Measurements from ENCODE around the gene SH3GLB2.

The SH3GLB2 gene

GRCh38 chr9:129068990-129069861, 41.1 kb upstream of the SH3GLB2 start:
- Histone ChIP-seq H3K4me1 (ENCODE audit: control insufficient read depth, insufficient read depth, low read length) (peaks cover 29% of the 10 kb centered on the region), H3K27me3 (ENCODE audit: control insufficient read depth, insufficient read depth, low read length) (no peaks in the 10 kb centered on the region), H3K36me3 (ENCODE audit: control insufficient read depth, insufficient read depth, low read length) (peaks cover 44% of the 10 kb centered on the region), H3K27ac (ENCODE audit: low read depth, low read length) (no peak overlapping the region), H3K9me3 (ENCODE audit: control insufficient read depth, insufficient read depth, low read depth, low read length) (no peaks in the 10 kb centered on the region), H3K9ac (ENCODE audit: low read length) (no peak overlapping the region), H3K4me3 (ENCODE audit: low read depth, low read length) (no peak overlapping the region)

DNA sequence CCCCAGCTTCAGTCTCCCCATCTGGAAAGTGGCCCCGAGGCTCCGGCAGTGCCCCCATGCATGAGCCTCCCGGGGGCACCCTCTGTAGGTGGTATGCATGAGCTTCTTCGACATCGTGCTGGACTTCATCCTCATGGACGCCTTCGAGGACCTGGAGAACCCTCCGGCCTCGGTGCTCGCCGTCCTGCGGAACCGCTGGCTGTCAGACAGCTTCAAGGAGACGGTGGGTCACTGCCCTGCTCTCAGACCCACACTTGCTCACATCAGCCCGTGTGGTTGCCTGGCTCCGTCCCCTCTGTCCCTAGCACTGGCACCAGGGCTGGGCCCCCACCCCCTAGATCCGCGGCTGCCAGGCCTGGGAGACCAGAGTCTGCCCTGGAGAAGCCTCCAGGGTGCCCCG, 40.0 kb upstream of the SH3GLB2 start:
- H3K36me3 ChIP-seq (ENCODE audit: control insufficient read depth, insufficient read depth, low read length) = peaks cover 52% of the 10 kb centered on the region
- no peak overlapping the region for H3K9ac ChIP-seq (ENCODE audit: low read length)
- peaks cover 29% of the 10 kb centered on the region for H3K4me1 ChIP-seq (ENCODE audit: control insufficient read depth, insufficient read depth, low read length)
- H3K27ac ChIP-seq (ENCODE audit: low read depth, low read length) = no peak overlapping the region
- no peaks in the 10 kb centered on the region for H3K9me3 ChIP-seq (ENCODE audit: control insufficient read depth, insufficient read depth, low read depth, low read length)
- H3K27me3 ChIP-seq (ENCODE audit: control insufficient read depth, insufficient read depth, low read length) = no peaks in the 10 kb centered on the region
- H3K4me3 ChIP-seq (ENCODE audit: low read depth, low read length) = no peak overlapping the region

DNA sequence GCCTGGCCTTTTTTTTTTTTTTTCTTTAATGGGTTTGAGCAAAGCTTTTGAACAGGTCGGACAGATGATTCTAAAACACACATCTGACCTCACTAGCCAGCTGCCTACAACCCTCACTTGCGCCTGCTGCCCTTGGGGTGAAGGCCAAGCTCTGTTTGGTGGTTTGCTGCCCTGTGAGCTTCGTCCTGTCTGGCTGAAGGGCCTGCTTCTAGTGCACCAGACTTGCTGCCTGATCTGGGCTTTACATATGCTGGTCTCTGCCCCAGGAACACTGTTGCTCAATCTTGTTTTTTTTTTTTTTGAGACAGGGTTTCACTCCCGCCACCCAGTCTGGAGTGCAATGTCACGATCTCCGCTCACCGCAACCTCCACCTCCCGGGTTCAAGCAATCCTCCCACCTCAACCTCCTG, 36.4 kb upstream of the SH3GLB2 start:
- no peaks in the 10 kb centered on the region for H3K9me3 ChIP-seq (ENCODE audit: control insufficient read depth, insufficient read depth, low read depth, low read length)
- peaks cover 3% of the 10 kb centered on the region; the same call in 1 of the 2 replicates for H3K4me1 ChIP-seq (ENCODE audit: control insufficient read depth, insufficient read depth, low read length)
- H3K4me3 ChIP-seq (ENCODE audit: low read depth, low read length) = no peak overlapping the region
- H3K36me3 ChIP-seq (ENCODE audit: control insufficient read depth, insufficient read depth, low read length) = peaks cover 69% of the 10 kb centered on the region
- H3K27ac ChIP-seq (ENCODE audit: low read depth, low read length) = no peak overlapping the region
- no peaks in the 10 kb centered on the region for H3K27me3 ChIP-seq (ENCODE audit: control insufficient read depth, insufficient read depth, low read length)
- H3K9ac ChIP-seq (ENCODE audit: low read length) = no peak overlapping the region

- Histone ChIP-seq H3K4me3 (ENCODE audit: low read depth, low read length) (no peak overlapping the region), H3K9ac (ENCODE audit: low read length) (no peak overlapping the region), H3K36me3 (ENCODE audit: control insufficient read depth, insufficient read depth, low read length) (peaks cover 66% of the 10 kb centered on the region), H3K27ac (ENCODE audit: low read depth, low read length) (no peak overlapping the region), H3K9me3 (ENCODE audit: control insufficient read depth, insufficient read depth, low read depth, low read length) (no peaks in the 10 kb centered on the region), H3K4me1 (ENCODE audit: control insufficient read depth, insufficient read depth, low read length) (no peaks in the 10 kb centered on the region), H3K27me3 (ENCODE audit: control insufficient read depth, insufficient read depth, low read length) (no peaks in the 10 kb centered on the region)
These were observed 34.9 kb upstream of the SH3GLB2 start for GRCh38 chr9:129063061-129063460.

DNA sequence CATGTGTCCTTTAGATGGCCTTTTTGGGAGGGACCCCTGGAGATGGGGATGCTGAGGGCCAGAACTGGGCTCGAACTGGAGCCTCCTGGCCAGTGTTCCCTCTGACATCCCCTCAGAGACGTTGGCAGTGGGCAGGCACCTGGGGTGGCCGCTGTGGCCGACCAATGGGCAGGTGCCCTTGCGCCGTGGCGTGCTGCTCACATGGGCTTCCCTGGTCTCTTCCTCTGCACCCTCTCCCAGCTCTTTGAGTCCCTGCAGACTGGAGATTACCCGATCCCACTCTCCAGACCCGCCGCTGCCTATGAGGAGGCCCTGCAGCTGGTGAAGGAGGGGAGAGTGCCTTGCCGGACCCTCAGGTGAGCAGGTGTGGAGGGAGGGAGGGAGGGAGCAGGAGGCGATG, 32.9 kb upstream of the SH3GLB2 start:
- Histone ChIP-seq H3K27ac (ENCODE audit: low read depth, low read length) (no peak overlapping the region), H3K4me1 (ENCODE audit: control insufficient read depth, insufficient read depth, low read length) (no peaks in the 10 kb centered on the region), H3K36me3 (ENCODE audit: control insufficient read depth, insufficient read depth, low read length) (peaks cover 61% of the 10 kb centered on the region), H3K27me3 (ENCODE audit: control insufficient read depth, insufficient read depth, low read length) (no peaks in the 10 kb centered on the region), H3K9me3 (ENCODE audit: control insufficient read depth, insufficient read depth, low read depth, low read length) (no peaks in the 10 kb centered on the region), H3K4me3 (ENCODE audit: low read depth, low read length) (no peak overlapping the region), H3K9ac (ENCODE audit: low read length) (no peak overlapping the region)

DNA sequence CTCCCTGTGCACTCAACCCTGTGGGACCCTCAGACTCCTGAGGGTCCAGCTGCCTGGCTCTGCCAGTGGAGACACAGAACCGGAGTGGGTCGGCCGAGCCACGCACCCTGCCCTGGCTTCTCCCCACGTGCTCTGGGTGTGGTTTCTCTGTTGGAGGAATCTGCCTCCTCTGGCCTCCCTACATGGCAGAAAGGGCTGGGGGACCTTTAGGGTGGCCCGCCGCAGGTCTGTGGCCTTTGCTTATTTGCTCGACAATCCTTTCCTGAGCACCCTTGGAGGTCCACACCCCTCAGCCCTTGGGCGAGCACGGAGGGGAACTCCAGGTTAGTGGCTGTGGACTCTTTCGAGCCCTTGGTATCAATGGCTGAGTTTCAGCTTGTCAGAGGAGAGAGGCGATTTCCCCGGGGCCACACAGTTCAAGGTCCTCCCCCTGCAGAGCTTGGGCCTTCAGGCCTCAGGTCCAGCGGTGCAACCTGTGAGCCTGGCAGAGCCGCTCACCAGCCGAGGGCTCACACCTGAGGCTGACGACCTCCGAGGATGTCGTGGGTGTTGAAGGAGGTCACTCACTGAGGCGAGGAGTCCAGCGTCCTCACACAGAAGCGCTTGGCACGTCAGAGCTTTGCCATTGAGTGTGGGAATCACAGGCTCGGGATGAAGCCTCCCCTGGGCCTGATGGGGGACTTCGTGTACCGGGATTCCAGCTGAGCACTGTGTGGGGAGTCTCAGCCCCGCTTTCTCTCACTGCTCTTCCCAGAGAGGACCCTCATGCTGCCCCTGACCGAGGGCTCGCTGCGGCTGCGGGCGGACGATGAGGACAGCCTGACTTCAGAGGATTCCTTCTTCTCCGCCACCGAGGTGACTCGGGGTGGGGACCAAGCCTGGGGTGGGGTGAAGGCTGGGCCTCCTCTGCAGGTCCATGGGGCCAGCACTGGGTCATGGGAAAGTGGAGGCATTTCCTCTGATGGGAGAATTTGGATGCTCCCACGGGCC, 32.0 kb upstream of the SH3GLB2 start:
- H3K4me3 ChIP-seq (ENCODE audit: low read depth, low read length) = no peak overlapping the region
- no peaks in the 10 kb centered on the region for H3K4me1 ChIP-seq (ENCODE audit: control insufficient read depth, insufficient read depth, low read length)
- no peaks in the 10 kb centered on the region for H3K9me3 ChIP-seq (ENCODE audit: control insufficient read depth, insufficient read depth, low read depth, low read length)
- H3K9ac ChIP-seq (ENCODE audit: low read length) = no peak overlapping the region
- H3K27ac ChIP-seq (ENCODE audit: low read depth, low read length) = no peak overlapping the region
- H3K36me3 ChIP-seq (ENCODE audit: control insufficient read depth, insufficient read depth, low read length) = peaks cover 56% of the 10 kb centered on the region
- H3K27me3 ChIP-seq (ENCODE audit: control insufficient read depth, insufficient read depth, low read length) = no peaks in the 10 kb centered on the region

DNA sequence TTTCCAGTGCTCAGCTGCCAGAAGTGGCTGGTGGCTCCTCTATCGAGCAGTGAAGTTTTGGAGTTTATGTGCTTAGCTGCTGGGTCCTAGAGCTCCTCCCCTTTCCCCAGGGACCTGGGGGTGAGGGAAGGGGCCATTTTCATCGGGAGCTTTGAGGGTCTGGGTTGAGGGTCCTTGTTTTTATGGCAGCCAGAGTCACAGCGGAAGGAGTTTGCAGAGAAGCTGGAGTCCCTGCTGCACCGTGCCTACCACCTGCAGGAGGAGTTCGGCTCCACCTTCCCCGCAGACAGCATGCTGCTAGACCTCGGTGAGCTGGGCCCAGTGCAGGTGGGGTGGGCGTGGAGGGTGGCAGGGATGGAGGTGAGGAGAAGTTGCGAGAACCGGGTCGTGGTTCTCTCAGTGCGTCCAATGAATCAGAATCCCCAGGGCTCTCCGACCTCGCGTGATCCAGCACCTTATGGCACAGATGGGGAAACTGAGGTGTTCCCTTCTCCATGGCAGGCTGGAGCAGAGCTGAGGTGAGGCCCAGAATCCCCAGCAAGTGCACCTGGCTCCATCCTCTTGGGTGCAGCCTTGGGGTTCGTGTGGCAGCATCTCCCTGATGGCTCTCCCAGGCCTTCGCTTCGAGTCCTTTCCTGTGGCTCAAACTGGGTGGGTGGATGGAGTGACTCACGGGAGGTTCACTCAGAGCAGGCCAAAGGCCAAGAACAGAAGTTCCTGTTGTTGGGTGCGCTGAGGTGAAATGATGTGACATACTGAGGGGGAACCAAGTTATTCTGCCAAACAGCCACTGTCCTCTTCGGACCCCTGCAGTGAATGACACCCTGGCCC, 31.0 kb upstream of the SH3GLB2 start:
- Histone ChIP-seq H3K9ac (ENCODE audit: low read length) (no peak overlapping the region), H3K9me3 (ENCODE audit: control insufficient read depth, insufficient read depth, low read depth, low read length) (no peaks in the 10 kb centered on the region), H3K4me3 (ENCODE audit: low read depth, low read length) (no peak overlapping the region), H3K27ac (ENCODE audit: low read depth, low read length) (no peak overlapping the region), H3K36me3 (ENCODE audit: control insufficient read depth, insufficient read depth, low read length) (peaks cover 56% of the 10 kb centered on the region), H3K4me1 (ENCODE audit: control insufficient read depth, insufficient read depth, low read length) (no peaks in the 10 kb centered on the region), H3K27me3 (ENCODE audit: control insufficient read depth, insufficient read depth, low read length) (no peaks in the 10 kb centered on the region)

- Histone ChIP-seq H3K27ac (ENCODE audit: low read depth, low read length) (no peak overlapping the region), H3K4me3 (ENCODE audit: low read depth, low read length) (no peak overlapping the region), H3K36me3 (ENCODE audit: control insufficient read depth, insufficient read depth, low read length) (peaks cover 34% of the 10 kb centered on the region), H3K27me3 (ENCODE audit: control insufficient read depth, insufficient read depth, low read length) (no peaks in the 10 kb centered on the region), H3K9ac (ENCODE audit: low read length) (no peak overlapping the region), H3K4me1 (ENCODE audit: control insufficient read depth, insufficient read depth, low read length) (no peaks in the 10 kb centered on the region), H3K9me3 (ENCODE audit: control insufficient read depth, insufficient read depth, low read depth, low read length) (no peaks in the 10 kb centered on the region)
These were observed 26.2 kb upstream of the SH3GLB2 start for GRCh38 chr9:129054163-129054851.

- Histone ChIP-seq H3K9me3 (ENCODE audit: control insufficient read depth, insufficient read depth, low read depth, low read length) (no peaks in the 10 kb centered on the region), H3K9ac (ENCODE audit: low read length) (no peak overlapping the region), H3K4me3 (ENCODE audit: low read depth, low read length) (no peak overlapping the region), H3K27me3 (ENCODE audit: control insufficient read depth, insufficient read depth, low read length) (no peaks in the 10 kb centered on the region), H3K4me1 (ENCODE audit: control insufficient read depth, insufficient read depth, low read length) (no peaks in the 10 kb centered on the region), H3K27ac (ENCODE audit: low read depth, low read length) (no peak overlapping the region), H3K36me3 (ENCODE audit: control insufficient read depth, insufficient read depth, low read length) (peaks cover 38% of the 10 kb centered on the region)
These were observed 24.9 kb upstream of the SH3GLB2 start for GRCh38 chr9:129053020-129053419.

DNA sequence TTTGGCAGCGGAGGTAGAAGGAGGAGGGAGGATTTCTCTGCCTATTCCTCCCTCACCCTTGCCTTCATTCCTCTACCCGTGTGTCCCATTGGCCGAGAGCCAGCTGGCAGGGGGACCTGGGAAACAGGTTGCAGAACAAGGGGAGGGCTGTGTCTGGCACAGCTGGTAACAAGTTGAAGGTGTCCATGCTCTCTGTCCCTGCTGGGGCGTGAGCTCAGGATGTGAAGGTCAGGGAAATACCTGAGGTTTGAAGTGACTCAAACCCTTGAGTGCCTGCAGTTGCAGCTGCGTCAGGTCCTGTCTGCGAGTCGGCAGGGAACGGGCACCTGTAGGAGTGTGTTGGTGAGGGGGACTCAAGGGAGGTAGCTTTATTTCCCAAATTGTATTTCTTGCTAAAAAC, 24.5 kb upstream of the SH3GLB2 start:
- H3K27ac ChIP-seq (ENCODE audit: low read depth, low read length) = no peak overlapping the region
- peaks cover 41% of the 10 kb centered on the region for H3K36me3 ChIP-seq (ENCODE audit: control insufficient read depth, insufficient read depth, low read length)
- H3K9ac ChIP-seq (ENCODE audit: low read length) = no peak overlapping the region
- H3K9me3 ChIP-seq (ENCODE audit: control insufficient read depth, insufficient read depth, low read depth, low read length) = no peaks in the 10 kb centered on the region
- H3K4me1 ChIP-seq (ENCODE audit: control insufficient read depth, insufficient read depth, low read length) = no peaks in the 10 kb centered on the region
- H3K4me3 ChIP-seq (ENCODE audit: low read depth, low read length) = no peak overlapping the region
- no peaks in the 10 kb centered on the region for H3K27me3 ChIP-seq (ENCODE audit: control insufficient read depth, insufficient read depth, low read length)

Measured in HUES6 (cell line).